NCI-H748 (cell line): Measurements from ENCODE around the gene TPM4.
A peak's percentile ranks its signal among the peaks of the same experiment; 100 is the strongest.

Experiments
- DNase-seq: peaks from one replicate; lab custom pipeline; 2025; ENCODE audit not compliant: unreplicated experiment; lab: John Stamatoyannopoulos, UW

TPM4 gene

DNA sequence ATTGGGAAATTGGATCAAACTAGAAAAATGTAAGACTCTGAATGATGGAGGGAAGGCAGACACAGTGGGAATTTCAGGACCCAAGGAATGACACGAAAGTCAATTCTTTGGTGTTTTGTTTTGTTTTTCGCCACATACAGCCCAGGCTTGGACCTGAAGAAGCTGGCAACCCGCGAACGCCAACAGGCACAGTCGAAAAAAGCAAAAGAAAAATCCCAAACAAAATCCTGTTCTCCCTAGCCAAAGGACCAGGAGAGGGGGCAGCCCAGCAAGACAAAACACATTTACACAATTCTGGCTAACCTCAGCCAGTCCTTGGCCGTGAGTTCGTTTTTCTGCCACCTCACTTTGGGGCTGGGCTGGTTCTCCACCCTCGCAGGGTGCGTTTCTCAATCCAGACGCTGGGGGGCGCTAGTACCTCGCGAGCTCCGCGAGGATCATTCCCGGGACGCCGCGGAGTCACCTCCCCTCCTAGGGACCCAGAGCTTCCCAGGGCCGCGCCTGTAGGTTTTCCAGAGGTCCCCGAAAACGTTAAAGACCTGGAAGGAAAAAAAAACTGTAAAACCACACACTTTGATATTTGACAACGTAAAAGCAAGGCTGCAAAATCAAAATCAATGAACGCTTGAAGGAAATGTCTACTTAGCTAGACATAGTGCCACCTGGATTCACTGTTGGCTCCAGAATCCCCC is 34.9 kb upstream of the TPM4 start:
- peak; percentile 54 for DNase-seq

GRCh38 chr19:16041991-16042386 is 34.3 kb upstream of the TPM4 start:
- DNase-seq: no peak

DNA sequence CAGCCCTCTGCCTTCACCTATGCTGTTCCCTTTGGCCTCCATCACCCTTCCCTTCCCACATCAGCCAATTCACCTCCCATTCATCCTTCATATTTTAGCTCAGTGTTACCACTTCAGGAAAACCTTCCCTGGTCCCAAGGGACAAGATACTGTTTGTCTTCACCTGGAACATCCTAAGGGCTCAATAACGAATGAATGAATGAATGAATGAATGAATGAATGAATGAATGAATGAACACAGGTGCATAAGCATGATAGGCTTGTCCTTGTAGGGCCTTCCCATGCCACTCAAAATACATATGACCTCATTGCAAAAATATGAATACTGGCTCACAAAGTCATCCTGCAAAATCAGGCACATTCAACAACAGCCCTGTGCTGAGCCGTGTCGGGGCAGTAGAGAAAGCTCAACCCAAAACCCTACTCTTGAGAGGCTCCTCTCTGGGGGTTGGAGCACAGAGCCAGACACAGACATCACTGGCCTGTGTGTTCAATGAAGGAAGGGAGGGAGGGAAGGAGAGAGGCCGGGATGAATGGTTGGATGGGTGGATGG is 33.7 kb upstream of the TPM4 start:
- no peak for DNase-seq

- DNase-seq: no peak
Observed at GRCh38 chr19:16043156-16043757, 33.0 kb upstream of the TPM4 start.

DNA sequence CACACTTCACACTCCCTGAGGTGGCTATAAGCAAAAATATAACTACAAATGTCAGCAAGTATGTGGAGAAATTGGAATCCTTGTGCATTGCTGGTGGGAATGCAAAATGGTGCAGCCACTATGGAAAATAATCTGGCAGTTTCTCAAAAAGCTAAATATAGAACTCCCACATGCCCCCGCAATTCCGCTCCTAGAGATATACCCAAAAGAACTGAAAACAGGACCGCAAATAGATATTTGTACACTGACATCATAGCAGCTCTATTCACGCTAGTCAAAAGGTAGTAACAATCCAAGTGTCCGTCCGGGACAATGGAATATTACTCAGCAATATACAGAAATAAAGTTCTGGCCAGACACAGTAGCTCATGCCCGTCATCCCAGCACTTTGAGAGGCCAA is 31.5 kb upstream of the TPM4 start:
- DNase-seq: no peak

- no peak for DNase-seq
Observed at GRCh38 chr19:16045171-16045570, 31.1 kb upstream of the TPM4 start.

DNA sequence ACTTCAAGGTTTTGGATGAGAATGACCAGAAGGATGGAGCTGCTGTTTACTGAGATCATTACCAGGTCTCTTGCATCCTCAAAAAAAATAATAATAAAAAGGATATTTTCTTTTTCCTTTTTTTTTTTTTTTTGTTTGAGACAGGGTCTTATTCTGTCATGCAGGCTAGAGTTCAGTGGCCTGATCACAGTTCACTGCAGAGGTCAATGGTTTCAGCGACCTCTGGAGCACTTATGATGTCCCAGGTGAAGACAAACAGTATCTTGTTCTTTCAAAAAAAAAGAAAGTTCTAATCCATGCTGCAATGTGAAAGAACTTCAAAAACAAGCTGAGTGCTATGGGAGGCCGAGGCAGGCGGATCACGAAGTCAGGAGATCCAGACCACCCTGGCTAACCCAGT is 30.4 kb upstream of the TPM4 start:
- no peak for DNase-seq

DNA sequence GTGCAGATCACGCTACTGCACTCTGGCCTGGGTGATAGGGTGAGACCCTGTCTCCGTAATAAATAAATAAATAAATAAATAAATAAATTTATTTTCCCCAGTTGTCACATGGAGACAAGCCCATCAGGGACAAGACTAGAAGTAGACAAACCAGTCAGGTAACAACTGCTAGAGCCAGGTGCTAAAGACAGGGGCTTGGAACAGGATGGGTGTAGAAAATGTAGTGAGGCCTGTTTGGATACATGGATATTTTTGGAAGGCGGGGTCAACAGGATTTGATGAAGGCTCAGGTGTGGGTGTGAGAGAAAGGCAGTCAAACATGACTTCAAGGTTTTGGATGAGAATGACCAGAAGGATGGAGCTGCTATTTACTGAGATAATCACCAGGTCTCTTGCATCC is 27.7 kb upstream of the TPM4 start:
- DNase-seq: no peak

DNA sequence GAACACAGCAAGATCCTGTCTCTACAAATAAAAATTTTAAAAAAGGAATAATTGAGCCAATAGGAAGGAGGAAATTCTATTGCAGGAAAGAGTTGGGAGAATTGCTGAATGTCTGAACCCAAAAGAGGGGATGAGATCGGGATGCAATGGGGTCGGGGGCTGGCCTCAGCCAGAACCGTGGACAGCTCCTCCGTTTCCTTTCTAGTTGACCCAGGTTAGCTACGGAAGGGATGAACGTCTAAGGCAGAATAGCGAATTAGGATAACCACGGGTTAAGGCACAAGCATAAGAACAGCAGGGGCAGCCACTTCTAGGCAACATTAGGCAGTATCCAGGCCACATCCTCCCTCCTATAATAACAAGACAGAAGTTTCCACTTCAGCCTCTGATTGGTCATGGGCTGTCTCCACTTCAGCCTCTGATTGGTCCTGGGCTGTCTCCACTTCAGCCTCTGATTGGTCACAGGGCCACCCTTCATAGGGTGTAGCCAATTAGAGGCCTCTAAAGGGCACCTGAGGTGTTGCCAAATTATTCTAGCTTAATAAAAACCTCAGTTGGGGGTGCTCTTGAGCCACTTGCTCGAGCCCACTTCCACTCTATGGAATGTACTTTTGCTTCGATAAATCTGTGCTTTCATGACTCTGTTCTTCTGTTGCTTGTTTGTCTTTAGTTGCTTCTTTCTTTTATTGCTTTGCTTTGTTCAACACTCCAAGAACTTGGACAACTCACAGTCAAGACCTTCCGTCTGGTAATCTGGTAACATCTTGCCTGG is 24.9 kb upstream of the TPM4 start:
- peak; percentile 16 for DNase-seq

GRCh38 chr19:16052353-16052752 is 23.9 kb upstream of the TPM4 start:
- no peak for DNase-seq

- no peak for DNase-seq
Observed at GRCh38 chr19:16057062-16057461, 19.2 kb upstream of the TPM4 start.

- no peak for DNase-seq
Observed at GRCh38 chr19:16060294-16060693, 16.0 kb upstream of the TPM4 start.

DNA sequence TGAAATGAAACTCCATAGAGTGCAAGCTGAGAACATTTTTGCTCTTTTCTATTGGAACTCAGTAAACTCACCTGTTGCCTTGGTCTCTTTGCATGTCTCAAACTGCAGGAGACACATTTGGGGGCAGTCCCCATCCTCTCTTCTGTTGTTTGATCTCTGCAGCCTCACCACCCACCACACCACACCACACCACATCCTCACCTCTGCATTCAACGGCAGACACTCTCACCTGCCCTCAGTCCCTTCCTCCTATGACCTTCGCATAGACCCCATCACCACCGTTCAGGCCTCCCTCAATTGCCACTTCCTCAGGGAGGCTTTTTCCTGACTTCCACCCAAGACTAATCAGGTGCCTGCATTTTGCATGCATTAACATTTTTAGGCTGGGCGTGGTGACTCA is 14.4 kb upstream of the TPM4 start:
- no peak for DNase-seq

DNA sequence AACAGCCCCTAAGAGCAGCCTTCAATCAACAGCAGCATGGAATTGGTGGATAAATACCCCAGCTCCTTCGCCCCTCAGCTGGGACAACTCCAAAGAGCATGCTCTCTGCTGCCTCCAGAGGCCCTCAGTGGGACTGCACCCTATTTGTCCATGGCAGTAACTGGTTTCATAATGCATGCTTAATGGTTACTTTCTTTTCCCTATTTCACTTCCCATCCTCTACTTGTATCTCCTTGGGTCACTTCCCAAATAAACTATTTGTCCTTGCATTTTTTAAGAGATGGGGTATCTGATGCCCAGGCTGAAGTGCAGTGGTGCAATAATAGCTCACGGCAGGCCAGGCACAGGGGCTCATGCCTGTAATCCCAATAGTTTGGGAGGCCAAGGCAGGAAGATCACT is 13.5 kb upstream of the TPM4 start:
- peak; percentile 7 for DNase-seq

GRCh38 chr19:16064209-16064889 is 11.9 kb upstream of the TPM4 start:
- no peak for DNase-seq

GRCh38 chr19:16066611-16067104 is 9.6 kb upstream of the TPM4 start:
- no peak for DNase-seq

- no peak for DNase-seq
Observed at GRCh38 chr19:16067205-16067938, 8.9 kb upstream of the TPM4 start.

DNA sequence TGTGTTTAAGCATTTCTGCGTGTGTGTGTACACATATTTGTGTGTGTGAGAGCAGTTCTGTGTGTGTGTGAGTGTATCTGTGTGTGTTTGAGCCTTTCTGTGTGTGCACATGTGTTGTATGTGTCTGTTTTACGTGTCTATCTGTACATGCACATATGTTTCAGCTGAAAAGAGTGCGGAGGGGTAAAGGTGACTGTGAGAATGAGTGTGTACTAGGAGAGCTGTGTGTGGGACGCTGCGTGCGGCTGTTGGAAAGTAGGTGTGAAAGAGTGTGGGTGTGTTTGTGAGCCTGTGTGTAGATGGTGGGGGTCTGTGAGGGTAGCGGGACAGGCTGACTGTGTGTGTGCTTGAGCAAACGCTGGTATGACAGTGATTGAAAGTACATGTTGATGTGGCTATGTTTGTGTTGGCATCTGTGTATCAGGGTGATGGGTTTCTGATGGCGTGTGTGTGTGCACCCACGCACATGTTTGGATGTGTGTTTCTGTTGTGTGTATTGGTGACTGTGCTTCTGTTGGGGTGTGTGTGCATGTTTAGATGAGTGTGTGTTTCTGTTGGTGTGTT is 7.5 kb upstream of the TPM4 start:
- DNase-seq: no peak

DNA sequence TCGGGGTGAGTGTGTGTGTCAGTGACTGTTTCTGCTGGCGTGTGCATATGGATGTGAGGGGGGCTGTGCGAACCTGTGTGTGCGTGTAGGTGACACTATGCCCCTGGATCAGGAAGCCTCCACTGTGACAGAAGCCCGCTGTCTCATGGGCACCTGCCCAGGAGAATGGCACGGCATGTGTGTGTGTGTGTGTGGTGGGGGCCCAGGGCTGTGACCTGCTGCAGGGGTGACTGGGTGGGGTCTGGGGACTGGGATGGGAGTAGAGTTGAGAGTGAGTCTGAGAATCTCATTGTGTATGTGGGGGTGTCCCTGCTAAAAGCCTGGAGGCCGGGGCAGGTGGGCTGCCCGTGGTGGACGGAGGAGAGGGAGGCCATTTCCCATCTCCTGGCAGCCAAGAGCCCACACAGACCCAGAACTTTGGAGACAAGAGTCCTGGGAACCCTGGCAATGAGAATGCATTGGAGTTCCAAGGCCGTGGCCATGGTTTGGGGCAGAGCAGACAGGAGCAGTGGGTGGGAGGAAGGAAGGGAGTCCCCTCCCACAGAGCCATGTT is 6.4 kb upstream of the TPM4 start:
- no peak for DNase-seq
